IMR-90 (cell line): ENCODE data around the gene SLC12A8.

Source experiments
- CEBPB ChIP-seq: IDR thresholded peaks from 2 replicates; pipeline ENCODE4 v1.6.1; 2012; ENCODE audit warnings: low read depth, low read length, improper control_type of control experiment
- CTCF ChIP-seq: conservative IDR thresholded peaks from 2 replicates; pipeline ENCODE4 v1.5.1; 2012; ENCODE audit warnings: mild to moderate bottlenecking, low read depth, low read length, improper control_type of control experiment
- POLR2A ChIP-seq: IDR thresholded peaks from 2 replicates; pipeline ENCODE4 v1.6.1; 2012; ENCODE audit warnings: mild to moderate bottlenecking, low read depth, low read length
- RAD21 ChIP-seq: IDR thresholded peaks from 2 replicates; pipeline ENCODE4 v1.6.1; 2012; ENCODE audit warnings: low read length, improper control_type of control experiment
- TF ChIP-seq, protein P1 (sequence below): fragments of 150-350 bp; IDR thresholded peaks from 2 replicates; pipeline ENCODE4 v1.6.1; 2017; ENCODE audit warnings: mild to moderate bottlenecking, antibody characterized with exemption, low read length, low read depth

- no peak for TF ChIP-seq CTCF
- no peak for TF ChIP-seq POLR2A
- TF ChIP-seq RAD21, result no peak
- TF ChIP-seq CEBPB, result no peak
- TF ChIP-seq, protein P1, sequence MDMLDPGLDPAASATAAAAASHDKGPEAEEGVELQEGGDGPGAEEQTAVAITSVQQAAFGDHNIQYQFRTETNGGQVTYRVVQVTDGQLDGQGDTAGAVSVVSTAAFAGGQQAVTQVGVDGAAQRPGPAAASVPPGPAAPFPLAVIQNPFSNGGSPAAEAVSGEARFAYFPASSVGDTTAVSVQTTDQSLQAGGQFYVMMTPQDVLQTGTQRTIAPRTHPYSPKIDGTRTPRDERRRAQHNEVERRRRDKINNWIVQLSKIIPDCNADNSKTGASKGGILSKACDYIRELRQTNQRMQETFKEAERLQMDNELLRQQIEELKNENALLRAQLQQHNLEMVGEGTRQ, result no peak
Observed at GRCh38 chr3:125161607-125162219, 50.8 kb downstream of the SLC12A8 start.
